ENCODE measurements around the gene ERCC1. TPM values are rescaled to one million over a fixed set of nuclear protein-coding genes. Genes with fewer than 3 reads are reported as not detected.

ERCC1 gene
- total and polyA plus RNA-seq, 2 of the 13 experiments (the other 11 are each of a cell fraction or from before 2014, with no cell fraction given) = 40.0 to 66.4 TPM

- TF ChIP-seq ARID5B (CRISPR knock-in tag; IDR thresholded peaks at IDR 0.05) (peak; percentile 23; the same call in 1 of the 2 replicates), ZNF530 (CRISPR knock-in tag; IDR thresholded peaks at IDR 0.05; ENCODE audit: low read depth) (no peak), DBP (CRISPR knock-in tag; IDR thresholded peaks at IDR 0.05; ENCODE audit: not compliant biosample characterization) (no peak), ZNF207 (IDR thresholded peaks at IDR 0.05; ENCODE audit: borderline replicate concordance) (no peak), PAX8 (CRISPR knock-in tag; IDR thresholded peaks at IDR 0.05; ENCODE audit: borderline replicate concordance) (no peak), ZNF414 (CRISPR knock-in tag; IDR thresholded peaks at IDR 0.05) (no peak)
Observed at GRCh38 chr19:45424191-45425058, 708 bp upstream of the ERCC1 start (continued).
